H1 (cell line): Measurements from ENCODE around the gene POC1B. TPM values are rescaled to one million over a fixed set of nuclear protein-coding genes. Genes with fewer than 3 reads are reported as not detected.

Experiments used
- polyA plus RNA-seq, 7 experiments: library from polyadenylated mRNA; depleted of rRNA in 3 of 7; stranded (reverse) in 5 of 7; unstranded in 2 of 7; fragments of >200 nt in 5 of 7; fragments of 200-250 nt in 2 of 7; gene quantifications; 1 replicate in 5 of 7; 2 replicates in 1 of 7; 4 replicates in 1 of 7; pipeline versions ENCODE4 v1.2.1 to v1.2.3, GENCODE V29; 2011 to 2013; ENCODE audit warnings: missing spikeins in 2 of 7, mixed read lengths in 2 of 7
- small RNA-seq: library from polyadenylated mRNA; stranded (forward); fragments of <200 nt; extraction: miRNeasy Mini kit (QIAGEN cat#:217004); gene quantifications from one replicate; pipeline ENCODE3, GENCODE V24; 2013; ENCODE audit not compliant: insufficient read depth
- total RNA-seq: library from RNA; stranded (reverse); fragmentation: NEBNext Ultra II Directional; extraction: Animal tissue kit (Norgen Biotek cat#: 25700); gene quantifications from 2 replicates; pipeline ENCODE4 v1.2.1, GENCODE V29; 2021

The POC1B gene
- total and polyA plus RNA-seq, 2 of the 8 experiments (the other 6 are each of a cell fraction or from before 2014, with no cell fraction given) = 7.5 to 16.3 TPM

Small RNA genes lying within 50 kb of the gene (small RNA-seq; reads per million reads assigned to genes)
- gene AC025034.2 (not detected), gene POC1B-GALNT4 (not detected)

Other genes starting within 250 kb of the POC1B start
- 152 and 179 TPM in 2 replicates for gene DUSP6, start 173.5 kb downstream of the POC1B start, total RNA-seq
- gene DUSP6, start 173.5 kb downstream of the POC1B start, polyA plus RNA-seq (2011; rRNA removed) = 99.3 and 101 TPM in 2 replicates
- 3.3 and 3.6 TPM in 2 replicates for gene GALNT4, start 1.3 kb downstream of the POC1B start, total RNA-seq
- 0.31 and 0.45 TPM in 2 replicates for gene GALNT4, start 1.3 kb downstream of the POC1B start, polyA plus RNA-seq (2011; rRNA removed)
- gene ATP2B1, start 182.8 kb upstream of the POC1B start, total RNA-seq = 29.9 and 32.0 TPM in 2 replicates
- 2.5 and 4.3 TPM in 2 replicates for gene ATP2B1, start 182.8 kb upstream of the POC1B start, polyA plus RNA-seq (2011; rRNA removed)